SK-N-SH (cell line): Measurements from ENCODE around the gene RECK. TPM values are rescaled to one million over a fixed set of nuclear protein-coding genes. Genes with fewer than 3 reads are reported as not detected.

Source experiments
- CTCF ChIA-PET: fragments of 300-600, 350-600 bp; formaldehyde crosslinking; extraction: SDS; loops from one replicate; lab custom pipeline; 2021; lab: Yijun Ruan, JAX
- POLR2A ChIA-PET: fragments of 350-600 bp; sonication (Branson Sonifier 250); formaldehyde crosslinking; extraction: SDS; loops from one replicate; lab custom pipeline; 2020; ENCODE audit warnings: antibody characterized with exemption, inconsistent platforms; lab: Yijun Ruan, JAX
- DNase-seq: peaks from one replicate; pipeline ENCODE4 v3.0.0; 2012
- H2AFZ ChIP-seq: fragments of 200-600 bp; sonication (generic); 2 replicates; pipeline ENCODE4 v1.8.1; 2016; ENCODE audit warnings: antibody characterized with exemption, mild to moderate bottlenecking, low read depth
- H3F3A ChIP-seq: fragments of 200-600 bp; sonication (generic); replicated peaks from 2 replicates; pipeline ENCODE3; 2016; ENCODE audit warnings: antibody characterized with exemption, mild to moderate bottlenecking; ENCODE audit not compliant: insufficient read depth
- H3K27ac ChIP-seq, 2 experiments: fragments of 200-500 bp in 1 of 2; fragments of 200-600 bp in 1 of 2; sonication (Bioruptor generic) in 1 of 2; sonication (generic), shearing (Covaris generic) in 1 of 2; 2 replicates each; pipeline versions ENCODE4 v1.5.1 to v1.6.1; 2014 to 2016; ENCODE audit warnings: low read depth in 2 of 2, inconsistent platforms in 1 of 2, low read length in 1 of 2, mild to moderate bottlenecking in 1 of 2, mixed read lengths in 1 of 2
- H3K27me3 ChIP-seq: fragments of 200-600 bp; sonication (generic), shearing (Covaris generic); 2 replicates; pipeline ENCODE4 v1.6.1; 2016; ENCODE audit warnings: mixed run types; ENCODE audit not compliant: insufficient read depth
- H3K36me3 ChIP-seq, 2 experiments: fragments of 200-500 bp in 1 of 2; fragments of 200-600 bp in 1 of 2; sonication (Bioruptor generic) in 1 of 2; sonication (generic) in 1 of 2; replicated peaks in 1 of 2; 2 replicates each; pipeline versions ENCODE3 to v1.5.1; 2014 to 2016; ENCODE audit warnings: low read length in 1 of 2, mild to moderate bottlenecking in 1 of 2; ENCODE audit not compliant: insufficient read depth in 2 of 2, control insufficient read depth in 1 of 2
- H3K4me1 ChIP-seq, 2 experiments: fragments of 200-500 bp in 1 of 2; fragments of 200-600 bp in 1 of 2; sonication (Bioruptor generic) in 1 of 2; sonication (generic), shearing (Covaris generic) in 1 of 2; 2 replicates each; pipeline versions ENCODE4 v1.5.1 to v1.6.1; 2014 to 2016; ENCODE audit warnings: low read depth in 1 of 2, low read length in 1 of 2, mixed run types in 1 of 2; ENCODE audit not compliant: insufficient read depth in 2 of 2, control insufficient read depth in 1 of 2
- H3K4me2 ChIP-seq: fragments of 200-600 bp; sonication (generic), shearing (Covaris generic); 2 replicates; pipeline ENCODE4 v1.6.1; 2017; ENCODE audit warnings: mixed run types
- H3K4me3 ChIP-seq, 2 experiments: fragments of 200-500 bp in 1 of 2; fragments of 200-600 bp in 1 of 2; sonication (Bioruptor generic) in 1 of 2; sonication (generic), shearing (Covaris generic) in 1 of 2; 2 replicates each; pipeline versions ENCODE4 v1.5.1 to v1.8.1; 2014 to 2016; ENCODE audit warnings: low read depth in 2 of 2, inconsistent platforms in 1 of 2, low read length in 1 of 2, mild to moderate bottlenecking in 1 of 2, mixed read lengths in 1 of 2, moderate library complexity in 1 of 2
- H3K79me2 ChIP-seq: fragments of 200-600 bp; sonication (generic); 2 replicates; pipeline ENCODE4 v1.8.1; 2017; ENCODE audit warnings: mild to moderate bottlenecking; ENCODE audit not compliant: insufficient read depth
- H3K9ac ChIP-seq: fragments of 200-600 bp; sonication (generic); 2 replicates; pipeline ENCODE4 v1.6.1; 2017; ENCODE audit warnings: mixed run types
- H3K9me2 ChIP-seq: fragments of 200-600 bp; sonication (generic); 2 replicates; pipeline ENCODE4 v1.6.1; 2017; ENCODE audit warnings: mixed run types
- H3K9me3 ChIP-seq: fragments of 200-600 bp; sonication (generic); 2 replicates; pipeline ENCODE4 v1.6.1; 2017; ENCODE audit warnings: mixed run types, mild to moderate bottlenecking, moderate library complexity
- H4K20me1 ChIP-seq: fragments of 200-600 bp; sonication (generic); 2 replicates; pipeline ENCODE4 v1.6.1; 2017; ENCODE audit warnings: mild to moderate bottlenecking, mixed run types; ENCODE audit not compliant: insufficient read depth
- CTCF ChIP-seq: fragments of 200-600 bp; sonication (generic); IDR thresholded peaks from 2 replicates; pipeline ENCODE4 v1.6.1; 2017; ENCODE audit warnings: antibody characterized with exemption, mild to moderate bottlenecking, moderate library complexity
- EP300 ChIP-seq, 2 experiments: IDR thresholded peaks; 2 replicates each; pipeline versions ENCODE4 v1.4.0 to v1.6.1; 2012; ENCODE audit warnings: borderline replicate concordance in 1 of 2, low read depth in 1 of 2, low read length in 1 of 2
- FOXM1 ChIP-seq: IDR thresholded peaks from 2 replicates; pipeline ENCODE4 v1.4.0; 2012; ENCODE audit warnings: low read depth, mild to moderate bottlenecking
- IRF3 ChIP-seq: fragments of 150-350 bp; IDR thresholded peaks from 2 replicates; pipeline ENCODE4 v1.6.1; 2016; ENCODE audit warnings: mild to moderate bottlenecking, low read depth, low read length
- MXI1 ChIP-seq: IDR thresholded peaks from 2 replicates; pipeline ENCODE4 v1.6.1; 2012; ENCODE audit warnings: mild to moderate bottlenecking, low read depth, low read length, improper control_type of control experiment
- NFIC ChIP-seq: IDR thresholded peaks from 2 replicates; pipeline ENCODE4 v1.4.0; 2012; ENCODE audit warnings: borderline replicate concordance
- PBX3 ChIP-seq: IDR thresholded peaks from 2 replicates; pipeline ENCODE4; 2012
- POLR2AphosphoS5 ChIP-seq: IDR thresholded peaks from 2 replicates; pipeline ENCODE4 v1.6.1; 2012; ENCODE audit warnings: low read depth, low read length
- RCOR1 ChIP-seq: fragments of 150-350 bp; IDR thresholded peaks from 2 replicates; pipeline ENCODE4 v1.6.1; 2017; ENCODE audit warnings: antibody characterized with exemption, low read length
- RXRA ChIP-seq: IDR thresholded peaks from 2 replicates; pipeline ENCODE4 v1.4.0; 2012; ENCODE audit warnings: low read depth, mild to moderate bottlenecking, borderline replicate concordance
- WGBS: methylation state at CpG from one replicate; pipeline ENCODE4 v1.1.6; 2017; ENCODE audit warnings: low lambda C conversion rate; 5-methylcytosine and 5-hydroxymethylcytosine counted together
- polyA plus RNA-seq, 3 experiments: library from polyadenylated mRNA; depleted of rRNA; stranded (reverse); fragments of >200 nt; gene quantifications; 2 replicates each; pipeline ENCODE4 v1.2.3, GENCODE V29; 2012

RECK gene
- polyA plus RNA-seq, 1 of the 3 experiments (the other 2 are of a cell fraction): 22.8 TPM

GRCh38 chr9:36093384-36093783 lies 56.7 kb downstream of the RECK start:
- no peak overlapping the region for H3K9ac ChIP-seq
- no peaks in the 10 kb centered on the region for H3K27me3 ChIP-seq
- peaks cover 0 to 7% of the 10 kb centered on the region in 2 experiments; a peak in 2 of 4 replicates for H3K4me1 ChIP-seq
- DNase-seq: no peak
- H3K4me3 ChIP-seq: no peak overlapping the region
- no peaks in the 10 kb centered on the region for H3K79me2 ChIP-seq
- ChIA-PET CTCF (interaction anchor here (1.5 kb wide), 1 partner anchor 73 kb away, joined by 5 read pairs; no protein-coding TSS in a partner anchor), POLR2A (no interaction called here)
- WGBS: 99% methylated on average over 2 of the region's 2 CpGs
- peaks cover 0 to 26% of the 10 kb centered on the region in 2 experiments for H3K36me3 ChIP-seq
- H3K9me2 ChIP-seq: no peaks in the 10 kb centered on the region
- no peak overlapping the region for H3K4me2 ChIP-seq
- H3K9me3 ChIP-seq: no peaks in the 10 kb centered on the region
- peaks cover 42% of the 10 kb centered on the region for H3F3A ChIP-seq
- no peak for TF ChIP-seq MXI1
- no peak for TF ChIP-seq EP300 (IDR thresholded peaks at IDR 0.05; ENCODE audit: borderline replicate concordance in 1 of 2, low read depth in 1 of 2, low read length in 1 of 2)
- TF ChIP-seq NFIC: no peak
- no peak for TF ChIP-seq FOXM1
- no peak for TF ChIP-seq RXRA
- no peak for TF ChIP-seq RCOR1
- TF ChIP-seq, all 33 proteins: peak for 0
- Histone ChIP-seq H3K27ac (no peak overlapping the region), H4K20me1 (no peaks in the 10 kb centered on the region), H2AFZ (no peak overlapping the region)

- peak overlapping the region; percentile 17; the same call in 1 of the 2 replicates for H3K9ac ChIP-seq
- H3K36me3 ChIP-seq: peaks cover 0 to 6% of the 10 kb centered on the region in 2 experiments
- no peak for DNase-seq
- H3K9me3 ChIP-seq: no peaks in the 10 kb centered on the region
- H2AFZ ChIP-seq: no peak overlapping the region
- H3K4me2 ChIP-seq: 0 out of 2 replicates have a peak overlapping the region, but pooled peaks have one; percentile 20
- TF ChIP-seq CTCF: no peak
- TF ChIP-seq PBX3: peak; percentile 21
- TF ChIP-seq POLR2AphosphoS5: no peak
- TF ChIP-seq IRF3: no peak
- no peaks in the 10 kb centered on the region for H4K20me1 ChIP-seq
- H3K4me3 ChIP-seq: no peak overlapping the region
- H3K27me3 ChIP-seq: no peaks in the 10 kb centered on the region
- POLR2A ChIA-PET: no interaction called here
- H3K9me2 ChIP-seq: no peaks in the 10 kb centered on the region
- H3K4me1 ChIP-seq: peaks cover 0 to 30% of the 10 kb centered on the region in 2 experiments; a peak in 3 of 4 replicates
- CTCF ChIA-PET: interaction anchor here (0.6 to 6.4 kb wide), 4 partner anchors 17 to 67 kb away, joined by 3 to 167 read pairs (median 41); partner anchors contain the start of genes CCIN and RECK
- peak overlapping the region; percentile 66 to 90; a peak in 3 of 4 replicates for H3K27ac ChIP-seq
- H3K79me2 ChIP-seq: no peaks in the 10 kb centered on the region
- H3F3A ChIP-seq: peaks cover 48% of the 10 kb centered on the region
- 89% methylated on average over 1 of the region's 1 CpG for WGBS
These were observed 63.0 kb downstream of the RECK start for GRCh38 chr9:36099718-36100117.
